ENCODE measurements around the gene MTCL1. TPM values are rescaled to one million over a fixed set of nuclear protein-coding genes. Genes with fewer than 3 reads are reported as not detected.
A peak's percentile ranks its signal among the peaks of the same experiment; 100 is the strongest.

Gene MTCL1
- total RNA-seq, 1 donor from 2014 or later: 48.7 TPM

- no peak for DNase-seq (ENCODE audit: extremely low spot score, unreplicated experiment)
- Mint-ChIP-seq H3K27ac (no peak overlapping the region), H3K9me3 (peaks cover 4% of the 10 kb centered on the region), H3K27me3 (no peaks in the 10 kb centered on the region), H3K36me3 (peaks cover 28% of the 10 kb centered on the region), H3K4me3 (no peak overlapping the region), H3K4me1 (ENCODE audit: unreplicated experiment) (peaks cover 5% of the 10 kb centered on the region)
- no peak for TF ChIP-seq CTCF (conservative IDR thresholded peaks at IDR 0.05)
Observed at GRCh38 chr18:8826971-8827370, 121.6 kb downstream of the MTCL1 start.

GRCh38 chr18:8828300-8828699 lies 122.9 kb downstream of the MTCL1 start:
- no peak overlapping the region for H3K4me3 Mint-ChIP-seq
- TF ChIP-seq CTCF (conservative IDR thresholded peaks at IDR 0.05): no peak
- no peak for DNase-seq (ENCODE audit: extremely low spot score, unreplicated experiment)
- H3K36me3 Mint-ChIP-seq: peaks cover 23% of the 10 kb centered on the region
- H3K27me3 Mint-ChIP-seq: no peaks in the 10 kb centered on the region
- H3K4me1 Mint-ChIP-seq (ENCODE audit: unreplicated experiment): peaks cover 5% of the 10 kb centered on the region
- peaks cover 4% of the 10 kb centered on the region for H3K9me3 Mint-ChIP-seq
- no peak overlapping the region for H3K27ac Mint-ChIP-seq

- no peak overlapping the region for H3K4me3 Mint-ChIP-seq
- no peak for DNase-seq (ENCODE audit: extremely low spot score, unreplicated experiment)
- H3K9me3 Mint-ChIP-seq: peaks cover 4% of the 10 kb centered on the region
- no peak for TF ChIP-seq CTCF (conservative IDR thresholded peaks at IDR 0.05)
- H3K4me1 Mint-ChIP-seq (ENCODE audit: unreplicated experiment): peaks cover 5% of the 10 kb centered on the region
- H3K27me3 Mint-ChIP-seq: no peaks in the 10 kb centered on the region
- no peak overlapping the region for H3K27ac Mint-ChIP-seq
- peaks cover 21% of the 10 kb centered on the region for H3K36me3 Mint-ChIP-seq
Observed at GRCh38 chr18:8828798-8829197, 123.4 kb downstream of the MTCL1 start.

GRCh38 chr18:8830067-8831060 lies 125.0 kb downstream of the MTCL1 start:
- Mint-ChIP-seq H3K27me3 (no peaks in the 10 kb centered on the region), H3K4me3 (no peak overlapping the region), H3K36me3 (peaks cover 21% of the 10 kb centered on the region), H3K9me3 (peaks cover 4% of the 10 kb centered on the region), H3K27ac (peak overlapping the region; percentile 62), H3K4me1 (ENCODE audit: unreplicated experiment) (peaks cover 5% of the 10 kb centered on the region)
- DNase-seq (ENCODE audit: extremely low spot score, unreplicated experiment): no peak
- no peak for TF ChIP-seq CTCF (conservative IDR thresholded peaks at IDR 0.05)

- Mint-ChIP-seq H3K27me3 (no peaks in the 10 kb centered on the region), H3K27ac (no peak overlapping the region), H3K4me1 (ENCODE audit: unreplicated experiment) (peaks cover 5% of the 10 kb centered on the region), H3K36me3 (peaks cover 21% of the 10 kb centered on the region), H3K9me3 (peaks cover 5% of the 10 kb centered on the region), H3K4me3 (no peak overlapping the region)
- no peak for DNase-seq (ENCODE audit: extremely low spot score, unreplicated experiment)
- TF ChIP-seq CTCF (conservative IDR thresholded peaks at IDR 0.05): no peak
Observed at GRCh38 chr18:8831112-8831511, 125.8 kb downstream of the MTCL1 start.
